Activated CD8-positive, alpha-beta memory T cell treated with anti-CD3 and anti-CD28 coated beads, Interleukin-2, amount 50 U/mL, for 1 hour (primary cell): ENCODE results near the gene MRPL46.
"Not testable (repeated sequence)": the region's sequence is repeated elsewhere in the genome, so short reads cannot be mapped to it uniquely, and the experiment has no call there.

ENCODE experiments used
- DNase-seq: peaks from one replicate; pipeline ENCODE4 v3.0.0-alpha.2; 2020; ENCODE audit errors: extremely low read depth

The MRPL46 gene

DNA sequence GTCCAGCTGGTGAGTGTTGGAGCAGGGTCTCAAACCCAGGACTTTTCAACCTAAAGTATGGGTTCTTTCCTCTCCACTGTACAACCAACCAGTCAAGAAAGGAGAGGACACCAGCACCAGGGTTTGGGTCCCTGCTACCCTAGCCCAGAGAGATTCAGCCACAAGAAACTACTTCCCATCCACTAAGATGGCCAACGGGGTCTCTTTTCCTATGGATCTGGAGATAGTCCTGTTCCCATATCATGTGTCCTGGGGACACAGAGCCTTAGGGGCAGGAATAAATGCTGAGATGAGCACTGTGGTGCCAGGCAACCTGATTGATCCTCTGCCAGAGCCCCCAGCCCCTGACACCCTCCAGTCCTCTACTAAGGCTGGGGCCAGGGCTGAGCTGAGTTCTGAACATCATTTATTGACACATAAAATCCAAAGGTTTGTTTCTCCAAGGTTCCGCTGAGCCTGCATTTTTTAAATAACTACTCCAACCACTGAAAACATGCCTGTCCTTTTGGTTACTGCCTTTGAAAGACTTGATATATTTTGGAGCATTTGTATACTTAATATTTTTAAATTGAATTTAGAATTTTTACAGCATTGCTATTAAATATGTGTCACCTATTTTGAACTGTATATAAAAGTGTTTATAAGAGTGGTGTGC, 26.0 kb downstream of the MRPL46 start:
- DNase-seq = no peak

DNA sequence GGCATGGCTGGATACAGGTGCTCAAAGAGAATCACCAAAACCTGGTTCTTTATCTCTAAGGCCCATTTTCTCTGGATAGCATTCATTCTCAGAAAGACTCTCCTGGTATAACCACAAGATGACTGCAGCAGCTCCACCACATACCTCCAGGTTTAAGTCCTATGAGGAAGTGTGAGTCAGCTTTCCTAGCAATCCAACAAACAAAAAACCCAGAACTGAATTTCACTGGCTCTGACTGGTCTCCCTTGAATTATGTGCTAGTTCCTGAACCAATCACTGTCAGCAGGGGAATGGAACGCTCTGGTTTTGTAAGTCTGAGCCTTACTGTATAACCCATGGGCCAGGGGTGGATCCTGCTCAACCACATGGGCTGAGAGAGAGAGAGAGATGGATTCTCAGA, 27.2 kb downstream of the MRPL46 start:
- DNase-seq = no peak

DNA sequence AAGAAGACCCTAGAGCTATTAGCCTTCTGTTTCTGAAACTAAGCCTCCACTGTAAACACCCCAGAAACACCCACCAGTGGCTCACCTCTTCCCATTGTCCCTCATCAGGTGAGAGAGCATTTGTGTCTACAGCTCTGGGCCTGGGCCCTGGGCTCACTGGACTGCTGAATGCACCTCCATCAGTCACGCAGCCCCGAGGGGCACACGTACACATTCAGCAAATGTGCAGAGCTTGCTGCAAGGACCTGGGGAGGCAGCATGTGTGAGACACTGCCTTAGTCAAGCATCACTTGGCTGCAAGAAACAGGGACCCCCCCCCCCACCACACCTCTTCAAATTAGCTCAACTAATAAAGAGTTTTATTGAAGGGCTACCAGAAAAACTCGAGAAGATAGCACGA, 29.0 kb downstream of the MRPL46 start:
- DNase-seq = no peak

DNA sequence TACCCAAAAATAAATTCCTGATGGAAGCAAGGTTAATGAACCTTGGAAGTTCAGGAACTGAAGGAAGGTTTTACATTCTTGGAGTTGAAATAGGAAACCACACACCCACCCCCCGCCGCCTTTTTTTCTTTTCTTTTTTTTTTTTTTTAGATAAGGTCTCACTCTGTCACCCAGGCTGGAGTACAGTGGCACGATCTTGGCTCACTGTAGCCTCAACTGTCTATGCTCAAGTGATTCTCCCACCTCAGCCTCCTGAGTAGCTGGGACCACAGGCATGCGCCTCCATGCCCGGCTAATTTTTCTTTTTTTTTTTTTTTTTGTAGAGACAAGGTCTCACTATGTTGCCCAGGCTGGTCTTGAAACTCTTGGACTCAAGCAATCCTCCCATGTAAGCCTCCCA, 33.1 kb downstream of the MRPL46 start:
- DNase-seq = not testable (repeated sequence)

DNA sequence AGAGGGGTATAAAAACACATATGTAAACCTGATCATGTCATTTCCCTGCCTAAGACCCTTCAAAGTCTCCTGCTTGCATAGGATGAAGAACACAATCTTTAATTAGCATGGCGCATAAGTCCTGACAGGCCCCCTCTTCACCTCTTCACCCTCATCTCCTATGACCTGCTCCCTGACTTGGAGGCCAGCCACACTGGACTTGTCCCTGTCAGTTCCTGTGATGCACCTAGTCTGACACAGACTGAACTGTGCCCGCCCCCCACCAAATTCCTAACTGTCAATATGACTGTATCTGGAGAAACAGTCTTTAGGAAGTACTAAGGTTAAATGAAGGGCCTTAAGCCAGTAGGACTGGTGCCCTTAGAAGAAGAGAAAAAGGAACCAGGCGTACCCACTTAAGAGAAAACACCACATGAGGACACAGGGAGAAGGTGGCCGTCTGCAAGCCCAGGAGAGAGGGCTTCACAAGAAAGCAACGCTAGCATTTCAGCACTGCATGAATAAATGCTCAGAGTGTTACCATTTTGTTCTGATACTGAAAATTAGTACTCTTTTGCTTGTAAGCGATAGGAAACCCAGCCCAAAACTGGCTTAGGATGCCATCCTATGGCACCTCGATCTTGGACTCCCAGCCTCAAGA, 34.0 kb downstream of the MRPL46 start:
- DNase-seq = no peak

DNA sequence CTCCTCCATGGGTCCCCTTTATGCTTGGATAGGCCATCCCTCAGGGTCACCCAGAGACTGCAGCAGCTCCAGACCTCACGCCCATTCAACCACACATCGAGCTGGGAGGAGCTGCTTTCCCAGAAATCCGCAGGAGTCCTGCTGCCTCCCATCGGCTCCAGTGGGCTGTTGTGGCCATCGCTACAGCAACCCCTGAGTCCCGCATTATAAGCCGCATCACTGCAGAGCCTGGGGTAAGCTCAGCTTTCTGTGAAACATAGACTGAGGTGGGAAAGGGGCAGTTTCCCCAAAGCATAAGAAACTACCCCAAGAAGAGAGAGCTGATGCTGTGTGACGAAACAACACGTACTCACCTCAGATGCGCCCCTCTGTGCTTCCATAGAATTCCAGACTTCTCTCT, 35.7 kb downstream of the MRPL46 start:
- no peak for DNase-seq

DNA sequence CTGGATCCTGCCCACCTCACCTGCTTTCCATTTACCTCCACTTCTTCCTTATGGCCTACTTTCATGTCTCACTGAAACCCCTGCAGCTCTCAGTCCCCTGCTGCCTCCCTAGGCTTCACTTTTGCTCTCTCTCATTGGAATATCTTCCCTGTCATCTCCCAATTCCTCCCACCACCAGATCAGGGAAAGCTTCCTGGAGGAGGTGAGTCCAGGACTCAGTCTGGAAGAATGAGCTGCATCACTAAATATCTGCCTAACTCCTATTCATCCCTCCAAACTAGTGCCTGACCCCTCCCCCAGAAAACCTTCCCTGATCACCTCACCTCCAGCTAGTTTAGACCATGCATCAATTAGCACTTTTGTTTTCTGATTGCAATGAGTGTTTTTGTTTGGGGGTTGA, 37.1 kb downstream of the MRPL46 start:
- no peak for DNase-seq

DNA sequence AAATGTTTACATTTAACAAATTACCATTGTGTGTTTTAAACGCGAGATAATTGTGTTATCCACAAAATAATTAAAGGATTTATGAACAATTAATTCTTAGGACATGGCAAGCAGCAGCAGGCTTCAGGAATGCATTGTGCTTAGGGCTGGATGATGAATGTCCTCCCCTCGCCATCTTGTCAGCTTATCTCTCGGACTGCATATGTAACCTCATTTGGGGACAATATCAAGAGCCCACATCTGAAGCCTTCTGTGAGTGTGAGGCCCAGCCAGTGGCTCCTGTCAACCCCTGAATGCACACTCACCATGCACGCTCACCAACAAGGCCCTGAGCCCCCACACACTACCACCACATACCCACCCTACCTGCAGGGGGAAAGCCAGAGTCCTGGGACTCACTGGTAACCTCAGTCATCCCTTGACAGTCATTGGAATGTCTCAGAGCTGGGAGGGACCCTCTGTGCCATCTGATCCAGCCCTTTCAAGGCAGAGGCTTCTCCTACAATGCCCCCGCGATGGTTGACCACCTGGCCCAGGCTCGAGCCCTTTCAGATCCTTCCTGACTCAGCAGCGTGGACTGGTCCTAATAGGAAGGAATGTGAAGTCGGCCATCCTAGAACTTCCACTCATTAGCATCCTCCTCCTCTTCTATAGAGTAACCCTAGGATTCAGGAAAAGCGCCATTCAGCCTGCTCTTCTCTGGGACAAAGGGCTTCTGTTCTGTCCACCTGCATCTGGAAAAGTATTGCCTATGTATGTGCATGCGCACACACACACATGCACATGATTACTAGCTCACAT, 38.2 kb downstream of the MRPL46 start:
- no peak for DNase-seq

DNA sequence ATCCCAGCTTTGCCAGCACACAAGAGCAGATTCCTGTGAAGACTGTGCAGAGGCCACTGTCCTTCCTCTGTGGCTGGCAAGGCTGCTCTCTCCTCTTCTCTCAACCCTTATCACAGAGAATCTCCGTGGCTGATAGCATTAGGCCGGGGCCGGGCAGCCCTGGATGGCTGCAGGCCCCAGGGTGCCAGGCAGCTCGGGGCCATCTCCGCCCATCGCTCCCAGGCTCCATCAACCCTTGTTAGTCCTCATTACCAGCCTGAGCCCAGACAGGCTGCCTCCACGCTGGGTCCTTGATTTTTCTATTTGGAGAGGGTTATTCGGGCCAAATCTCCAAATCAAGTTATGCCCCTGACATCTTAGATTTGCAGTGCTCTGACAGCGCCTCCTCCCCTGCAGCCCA, 39.1 kb downstream of the MRPL46 start:
- no peak for DNase-seq

DNA sequence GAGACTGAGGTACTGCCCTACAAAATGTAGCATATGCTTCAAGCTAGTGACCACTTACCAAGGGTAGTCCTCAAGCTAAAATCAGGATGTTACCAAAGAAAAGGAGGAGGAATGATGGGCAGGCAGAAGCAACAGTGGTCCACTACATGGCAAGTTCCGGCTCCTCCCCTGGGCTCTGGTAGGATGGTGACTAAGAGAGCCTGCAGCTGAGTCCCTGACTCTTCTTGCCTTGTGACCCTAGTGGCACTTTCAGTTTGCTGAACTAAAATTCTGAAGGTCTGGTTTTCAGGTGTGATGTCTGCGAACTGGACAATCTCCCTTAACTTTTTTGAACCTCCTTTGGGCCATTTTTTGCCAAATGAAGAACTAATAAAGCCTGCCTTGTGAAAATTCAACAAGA, 40.9 kb downstream of the MRPL46 start:
- DNase-seq = no peak

DNA sequence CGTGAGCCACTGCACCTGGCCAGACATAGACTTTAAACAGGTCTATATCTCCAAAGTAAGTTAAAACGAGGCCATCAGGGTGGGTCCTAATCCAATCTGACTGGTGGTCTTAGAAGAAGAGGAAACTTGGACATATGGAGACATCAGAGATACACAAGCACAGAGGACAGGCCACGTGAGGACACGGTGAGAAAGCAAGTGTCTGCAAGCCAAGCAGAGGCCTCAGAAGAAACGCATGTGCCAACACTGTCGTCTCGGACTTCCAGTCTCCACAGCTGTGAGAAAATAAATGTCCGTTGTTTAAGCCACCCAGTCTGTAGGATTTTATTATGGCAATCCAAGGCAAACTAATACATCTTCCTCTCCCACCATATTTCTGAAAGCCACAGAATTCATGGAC, 43.9 kb downstream of the MRPL46 start:
- no peak for DNase-seq

DNA sequence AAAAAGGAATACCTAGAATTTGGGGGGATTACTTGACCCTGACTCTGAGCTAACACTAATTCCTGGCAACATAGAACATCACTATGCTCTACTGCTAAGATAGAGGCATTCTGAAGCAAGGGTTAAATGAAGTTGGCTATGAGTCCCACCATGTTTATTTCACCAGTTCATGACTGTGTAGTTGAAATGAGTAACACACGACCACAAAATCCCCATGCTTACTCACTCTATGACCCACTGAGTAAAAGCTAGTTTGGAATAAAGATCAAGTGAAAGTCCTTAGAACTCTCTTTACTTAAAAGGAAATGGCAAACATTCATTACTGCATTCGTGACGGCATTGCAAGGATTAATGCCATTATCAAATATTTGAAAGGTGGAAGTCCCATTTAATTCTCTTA, 47.4 kb downstream of the MRPL46 start:
- no peak for DNase-seq
